HCT116 (cell line): ENCODE measurements around the gene ABHD18.

ENCODE experiments used
- POLR2AphosphoS5 ChIP-seq: IDR thresholded peaks from 2 replicates; pipeline ENCODE4 v1.6.1; 2011; ENCODE audit warnings: mild to moderate bottlenecking, low read depth, low read length, moderate library complexity
- SRF ChIP-seq: IDR thresholded peaks from 2 replicates; pipeline ENCODE4 v1.6.1; 2012; ENCODE audit warnings: low read depth

- TF ChIP-seq SRF (no peak), POLR2AphosphoS5 (no peak)
These were observed 13.7 kb downstream of the ABHD18 start for GRCh38 chr4:127978930-127979329.
